GM12878 (cell line): ENCODE results near the gene HEXIM2. TPM values are rescaled to one million over a fixed set of nuclear protein-coding genes. Genes with fewer than 3 reads are reported as not detected.
A peak's percentile ranks its signal among the peaks of the same experiment; 100 is the strongest.

Source experiments
- ATF7 ChIP-seq: fragments of 450-650 bp; IDR thresholded peaks from 2 replicates; pipeline ENCODE4 v1.6.1; 2016; ENCODE audit warnings: low read depth, mild to moderate bottlenecking
- CEBPB ChIP-seq, 2 experiments: fragments of 150-350 bp in 1 of 2; IDR thresholded peaks; 2 replicates each; pipeline ENCODE4 v1.6.1; 2012 to 2014; ENCODE audit warnings: low read depth in 2 of 2, low read length in 2 of 2, borderline replicate concordance in 1 of 2, inconsistent platforms in 1 of 2
- CHD2 ChIP-seq: IDR thresholded peaks from 2 replicates; pipeline ENCODE4 v1.6.1; 2011; ENCODE audit warnings: low read depth, low read length, improper control_type of control experiment, borderline replicate concordance
- KLF5 ChIP-seq: fragments of 450-650 bp; IDR thresholded peaks from 2 replicates; pipeline ENCODE4 v1.6.1; 2014; ENCODE audit warnings: mild to moderate bottlenecking; ENCODE audit not compliant: partially characterized antibody
- MTA3 ChIP-seq: IDR thresholded peaks from 2 replicates; pipeline ENCODE4 v1.6.1; 2012; ENCODE audit warnings: low read length, inconsistent platforms, borderline replicate concordance
- NFXL1 ChIP-seq: fragments of 450-650 bp; IDR thresholded peaks from 2 replicates; pipeline ENCODE4 v1.6.1; 2017; ENCODE audit warnings: antibody characterized with exemption, mild to moderate bottlenecking, borderline replicate concordance
- POLR2A ChIP-seq: IDR thresholded peaks from 2 replicates; pipeline ENCODE4 v1.6.1; 2011; ENCODE audit warnings: low read depth, mild to moderate bottlenecking, low read length
- RCOR1 ChIP-seq: conservative IDR thresholded peaks from 2 replicates; pipeline ENCODE4 v1.6.1; 2012; ENCODE audit warnings: low read depth, low read length, improper control_type of control experiment
- SKIL ChIP-seq: fragments of 450-650 bp; IDR thresholded peaks from 2 replicates; pipeline ENCODE4 v1.6.1; 2017; ENCODE audit warnings: mild to moderate bottlenecking, low read depth, inconsistent platforms; ENCODE audit not compliant: poor library complexity, severe bottlenecking
- SMC3 ChIP-seq: IDR thresholded peaks from 2 replicates; pipeline ENCODE4 v1.6.1; 2011; ENCODE audit warnings: low read length, improper control_type of control experiment, borderline replicate concordance
- TARDBP ChIP-seq: IDR thresholded peaks from 2 replicates; pipeline ENCODE4 v1.6.1; 2016; ENCODE audit warnings: borderline replicate concordance
- ZBED1 ChIP-seq: IDR thresholded peaks from 2 replicates; pipeline ENCODE4 v1.6.1; 2016; ENCODE audit warnings: borderline replicate concordance
- ZBTB40 ChIP-seq: fragments of 450-650 bp; IDR thresholded peaks from 2 replicates; pipeline ENCODE4 v1.6.1; 2016; ENCODE audit warnings: mild to moderate bottlenecking, moderate library complexity, borderline replicate concordance
- ZNF274 ChIP-seq: IDR thresholded peaks from one replicate; pipeline ENCODE4 v1.8.0; 2011; ENCODE audit not compliant: insufficient read length, insufficient read depth
- polyA plus RNA-seq, 11 experiments: library from polyadenylated mRNA; depleted of rRNA in 4 of 11; unstranded in 6 of 11; stranded (reverse) in 5 of 11; fragments of >200 nt; fragmentation: Nextera tagmentation in 4 of 11; fragmentation: Illumina TruSeq in 1 of 11; extraction: Ambion mirVana in 4 of 11; extraction: Trizol in 1 of 11; gene quantifications; 1 replicate in 1 of 11; 2 replicates in 10 of 11; pipeline versions ENCODE4 v1.2.1 to v1.2.3, GENCODE V29; 2011 to 2016; ENCODE audit warnings: inconsistent platforms in 2 of 11, missing spikeins in 2 of 11, low read depth in 1 of 11
- total RNA-seq, 4 experiments: library from RNA; depleted of rRNA in 3 of 4; stranded (reverse); fragments of >200 nt in 3 of 4; fragmentation: Illumina TruSeq in 1 of 4; extraction: Trizol in 1 of 4; gene quantifications; 2 replicates each; pipeline versions ENCODE4 v1.2.1 to v1.2.3, GENCODE V29; 2013 to 2021
- TF ChIP-seq, protein P1 (sequence below): fragments of 150-350 bp; IDR thresholded peaks from 2 replicates; pipeline ENCODE4 v1.6.1; 2016; ENCODE audit warnings: low read depth, low read length
- TF ChIP-seq, protein P2 (sequence below): fragments of 450-650 bp; formaldehyde crosslinking; IDR thresholded peaks from 2 replicates; pipeline ENCODE4 v1.4.0; 2020; ENCODE audit warnings: mild to moderate bottlenecking, moderate library complexity

The HEXIM2 gene
- total and polyA plus RNA-seq, 10 of the 15 experiments (the other 5 are each of a cell fraction or from before 2014, with no cell fraction given), result 0.10 to 10.3 (median 6.4) TPM

DNA sequence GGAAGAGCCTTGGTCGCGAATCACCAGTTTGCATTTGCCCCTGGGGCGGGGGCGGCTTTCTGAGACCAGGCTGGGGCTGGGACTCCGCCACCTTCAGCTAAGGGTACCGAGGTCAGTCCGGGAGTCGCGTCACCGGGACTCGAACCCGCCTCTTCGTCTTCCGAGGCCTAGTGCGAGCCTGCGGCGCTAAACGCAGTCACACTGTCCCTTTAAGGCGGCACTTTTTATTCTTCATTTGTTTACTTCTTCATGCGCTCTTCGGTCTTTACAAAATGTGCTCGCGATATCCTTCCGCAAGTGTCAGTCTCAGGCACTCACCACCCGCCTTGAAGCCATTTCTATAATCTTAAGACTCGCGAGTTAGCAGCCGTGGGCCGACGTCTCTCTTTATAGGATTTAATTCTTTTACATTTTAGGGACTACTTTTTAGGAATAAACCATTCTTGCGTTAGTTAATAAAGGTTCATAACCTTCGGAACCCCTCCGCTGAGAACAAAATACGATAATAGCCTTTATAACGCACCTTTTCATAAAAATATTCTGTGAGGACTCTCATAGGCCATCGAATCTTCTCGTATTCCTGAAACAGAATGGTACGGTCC, 14.0 kb upstream of the HEXIM2 start (continued):
- TF ChIP-seq SKIL, result peak; percentile 99
- peak; percentile 68 for TF ChIP-seq POLR2A
- peak; percentile 80; the same call in 1 of the 2 replicates for TF ChIP-seq TARDBP
- no peak; a peak in 1 of 4 replicates for TF ChIP-seq CEBPB (IDR thresholded peaks at IDR 0.05; ENCODE audit: borderline replicate concordance in 1 of 2, low read depth in 2 of 2, low read length in 2 of 2)
- TF ChIP-seq NFXL1, result no peak
- TF ChIP-seq, protein P1, sequence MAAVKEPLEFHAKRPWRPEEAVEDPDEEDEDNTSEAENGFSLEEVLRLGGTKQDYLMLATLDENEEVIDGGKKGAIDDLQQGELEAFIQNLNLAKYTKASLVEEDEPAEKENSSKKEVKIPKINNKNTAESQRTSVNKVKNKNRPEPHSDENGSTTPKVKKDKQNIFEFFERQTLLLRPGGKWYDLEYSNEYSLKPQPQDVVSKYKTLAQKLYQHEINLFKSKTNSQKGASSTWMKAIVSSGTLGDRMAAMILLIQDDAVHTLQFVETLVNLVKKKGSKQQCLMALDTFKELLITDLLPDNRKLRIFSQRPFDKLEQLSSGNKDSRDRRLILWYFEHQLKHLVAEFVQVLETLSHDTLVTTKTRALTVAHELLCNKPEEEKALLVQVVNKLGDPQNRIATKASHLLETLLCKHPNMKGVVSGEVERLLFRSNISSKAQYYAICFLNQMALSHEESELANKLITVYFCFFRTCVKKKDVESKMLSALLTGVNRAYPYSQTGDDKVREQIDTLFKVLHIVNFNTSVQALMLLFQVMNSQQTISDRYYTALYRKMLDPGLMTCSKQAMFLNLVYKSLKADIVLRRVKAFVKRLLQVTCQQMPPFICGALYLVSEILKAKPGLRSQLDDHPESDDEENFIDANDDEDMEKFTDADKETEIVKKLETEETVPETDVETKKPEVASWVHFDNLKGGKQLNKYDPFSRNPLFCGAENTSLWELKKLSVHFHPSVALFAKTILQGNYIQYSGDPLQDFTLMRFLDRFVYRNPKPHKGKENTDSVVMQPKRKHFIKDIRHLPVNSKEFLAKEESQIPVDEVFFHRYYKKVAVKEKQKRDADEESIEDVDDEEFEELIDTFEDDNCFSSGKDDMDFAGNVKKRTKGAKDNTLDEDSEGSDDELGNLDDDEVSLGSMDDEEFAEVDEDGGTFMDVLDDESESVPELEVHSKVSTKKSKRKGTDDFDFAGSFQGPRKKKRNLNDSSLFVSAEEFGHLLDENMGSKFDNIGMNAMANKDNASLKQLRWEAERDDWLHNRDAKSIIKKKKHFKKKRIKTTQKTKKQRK, result no peak
- peak; percentile 71; the same call in 1 of the 2 replicates for TF ChIP-seq ZBTB40
- peak; percentile 100 for TF ChIP-seq ATF7
- TF ChIP-seq MTA3, result 0 out of 2 replicates have a peak, but pooled peaks have one; percentile 67
- TF ChIP-seq, protein P2, sequence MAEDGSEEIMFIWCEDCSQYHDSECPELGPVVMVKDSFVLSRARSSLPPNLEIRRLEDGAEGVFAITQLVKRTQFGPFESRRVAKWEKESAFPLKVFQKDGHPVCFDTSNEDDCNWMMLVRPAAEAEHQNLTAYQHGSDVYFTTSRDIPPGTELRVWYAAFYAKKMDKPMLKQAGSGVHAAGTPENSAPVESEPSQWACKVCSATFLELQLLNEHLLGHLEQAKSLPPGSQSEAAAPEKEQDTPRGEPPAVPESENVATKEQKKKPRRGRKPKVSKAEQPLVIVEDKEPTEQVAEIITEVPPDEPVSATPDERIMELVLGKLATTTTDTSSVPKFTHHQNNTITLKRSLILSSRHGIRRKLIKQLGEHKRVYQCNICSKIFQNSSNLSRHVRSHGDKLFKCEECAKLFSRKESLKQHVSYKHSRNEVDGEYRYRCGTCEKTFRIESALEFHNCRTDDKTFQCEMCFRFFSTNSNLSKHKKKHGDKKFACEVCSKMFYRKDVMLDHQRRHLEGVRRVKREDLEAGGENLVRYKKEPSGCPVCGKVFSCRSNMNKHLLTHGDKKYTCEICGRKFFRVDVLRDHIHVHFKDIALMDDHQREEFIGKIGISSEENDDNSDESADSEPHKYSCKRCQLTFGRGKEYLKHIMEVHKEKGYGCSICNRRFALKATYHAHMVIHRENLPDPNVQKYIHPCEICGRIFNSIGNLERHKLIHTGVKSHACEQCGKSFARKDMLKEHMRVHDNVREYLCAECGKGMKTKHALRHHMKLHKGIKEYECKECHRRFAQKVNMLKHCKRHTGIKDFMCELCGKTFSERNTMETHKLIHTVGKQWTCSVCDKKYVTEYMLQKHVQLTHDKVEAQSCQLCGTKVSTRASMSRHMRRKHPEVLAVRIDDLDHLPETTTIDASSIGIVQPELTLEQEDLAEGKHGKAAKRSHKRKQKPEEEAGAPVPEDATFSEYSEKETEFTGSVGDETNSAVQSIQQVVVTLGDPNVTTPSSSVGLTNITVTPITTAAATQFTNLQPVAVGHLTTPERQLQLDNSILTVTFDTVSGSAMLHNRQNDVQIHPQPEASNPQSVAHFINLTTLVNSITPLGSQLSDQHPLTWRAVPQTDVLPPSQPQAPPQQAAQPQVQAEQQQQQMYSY, result no peak
- no peak; the same call in 1 of the 2 replicates for TF ChIP-seq ZBED1
- peak; percentile 98 for TF ChIP-seq KLF5
- no peak for TF ChIP-seq ZNF274
- no peak for TF ChIP-seq SMC3
- TF ChIP-seq CHD2, result peak; percentile 97
- no peak for TF ChIP-seq RCOR1
